ENCODE measurements around the gene CHST1. TPM values are rescaled to one million over a fixed set of nuclear protein-coding genes. Genes with fewer than 3 reads are reported as not detected.

CHST1 gene
- total RNA-seq, 2 donors from 2014 or later = 0.54 to 0.58 TPM

- no peaks in the 10 kb centered on the region for H3K36me3 ChIP-seq
- peaks cover 4% of the 10 kb centered on the region for H3K27me3 ChIP-seq
- no peaks in the 10 kb centered on the region for H3K9me3 ChIP-seq
- no peak for DNase-seq
- intact Hi-C loops (cut with DNase I) = no loop called here
- H3K9ac ChIP-seq (ENCODE audit: low read depth in 2 of 2, low read length in 2 of 2) = no peak overlapping the region
- H3K4me3 ChIP-seq = no peak overlapping the region
- TF ChIP-seq CTCF (IDR thresholded peaks at IDR 0.05) = no peak
- no peak overlapping the region for H3K27ac ChIP-seq
- H3K4me1 ChIP-seq = no peaks in the 10 kb centered on the region
These were observed 7.7 kb downstream of the CHST1 start for GRCh38 chr11:45657496-45658260.

- Histone ChIP-seq H3K9ac (ENCODE audit: low read depth in 2 of 2, low read length in 2 of 2) (no peak overlapping the region), H3K4me3 (no peak overlapping the region), H3K36me3 (no peaks in the 10 kb centered on the region), H3K27me3 (no peaks in the 10 kb centered on the region), H3K9me3 (no peaks in the 10 kb centered on the region), H3K27ac (no peak overlapping the region), H3K4me1 (no peaks in the 10 kb centered on the region)
- no peak for DNase-seq
- no peak for TF ChIP-seq CTCF (IDR thresholded peaks at IDR 0.05)
- intact Hi-C loops (cut with DNase I) = loop anchor here (2.0 kb wide), 1 partner anchor 285 kb away; no protein-coding TSS in a partner anchor
These were observed 9.6 kb downstream of the CHST1 start for GRCh38 chr11:45655831-45656230.

- Histone ChIP-seq H3K27me3 (no peaks in the 10 kb centered on the region), H3K27ac (no peak overlapping the region), H3K4me1 (no peaks in the 10 kb centered on the region), H3K9me3 (no peaks in the 10 kb centered on the region), H3K36me3 (no peaks in the 10 kb centered on the region), H3K4me3 (no peak overlapping the region), H3K9ac (ENCODE audit: low read depth in 2 of 2, low read length in 2 of 2) (no peak overlapping the region)
- DNase-seq = peak; percentile 65
- TF ChIP-seq CTCF (IDR thresholded peaks at IDR 0.05) = peak; percentile 88
- intact Hi-C loops (cut with DNase I) = loop anchor here (2.0 kb wide), 1 partner anchor 285 kb away; no protein-coding TSS in a partner anchor
These were observed 10.1 kb downstream of the CHST1 start for GRCh38 chr11:45655347-45655756.

- intact Hi-C loops (cut with DNase I) = loop anchor here (2.0 kb wide), 1 partner anchor 284 kb away; no protein-coding TSS in a partner anchor
- no peak for TF ChIP-seq CTCF (IDR thresholded peaks at IDR 0.05)
- no peaks in the 10 kb centered on the region for H3K27me3 ChIP-seq
These were observed 10.5 kb downstream of the CHST1 start for GRCh38 chr11:45655012-45655283.

GRCh38 chr11:45654231-45655011, 11.0 kb downstream of the CHST1 start:
- TF ChIP-seq CTCF (IDR thresholded peaks at IDR 0.05) = no peak
- no peak overlapping the region for H3K4me3 ChIP-seq
- no peak overlapping the region for H3K27ac ChIP-seq
- H3K9ac ChIP-seq (ENCODE audit: low read depth in 2 of 2, low read length in 2 of 2) = no peak overlapping the region
- H3K27me3 ChIP-seq = no peaks in the 10 kb centered on the region
- no peaks in the 10 kb centered on the region for H3K36me3 ChIP-seq
- no peaks in the 10 kb centered on the region for H3K4me1 ChIP-seq
- intact Hi-C loops (cut with DNase I) = loop anchor here (2.0 kb wide), 1 partner anchor 284 kb away; no protein-coding TSS in a partner anchor
- H3K9me3 ChIP-seq = no peaks in the 10 kb centered on the region
- DNase-seq = peak; percentile 15

More at GRCh38 chr11:45655012-45655283, 10.5 kb downstream of the CHST1 start:
- H3K4me1 ChIP-seq = no peaks in the 10 kb centered on the region
- no peaks in the 10 kb centered on the region for H3K36me3 ChIP-seq
- H3K4me3 ChIP-seq = no peak overlapping the region
- no peak overlapping the region for H3K9ac ChIP-seq (ENCODE audit: low read depth in 2 of 2, low read length in 2 of 2)
- no peaks in the 10 kb centered on the region for H3K9me3 ChIP-seq
- H3K27ac ChIP-seq = no peak overlapping the region
- DNase-seq = no peak

Measured in colonic mucosa (tissue), 4 donors.